Measurements from ENCODE around the gene VCAN.

VCAN gene

GRCh38 chr5:83526289-83526688 lies 54.7 kb downstream of the VCAN start:
- H3K9ac ChIP-seq (ENCODE audit: low read depth in 1 of 2, low read length in 2 of 2), result no peak overlapping the region
- H3K4me1 ChIP-seq (ENCODE audit: control insufficient read depth in 1 of 2, insufficient read depth in 2 of 2, low read length in 2 of 2), result no peaks in the 10 kb centered on the region
- no peak overlapping the region for H3K4me3 ChIP-seq (ENCODE audit: low read depth in 1 of 2, low read length in 2 of 2)
- no peaks in the 10 kb centered on the region for H3K27me3 ChIP-seq (ENCODE audit: control insufficient read depth in 1 of 2, insufficient read depth in 2 of 2, low read length in 2 of 2)
- no peaks in the 10 kb centered on the region for H3K9me3 ChIP-seq (ENCODE audit: control insufficient read depth in 1 of 2, low read length in 2 of 2)
- H3K36me3 ChIP-seq (ENCODE audit: control insufficient read depth in 1 of 2, insufficient read depth in 2 of 2, low read length in 2 of 2), result no peaks in the 10 kb centered on the region
- H3K27ac ChIP-seq (ENCODE audit: low read depth, low read length), result no peak overlapping the region

GRCh38 chr5:83527221-83527620 lies 55.7 kb downstream of the VCAN start:
- Histone ChIP-seq H3K9me3 (ENCODE audit: control insufficient read depth in 1 of 2, low read length in 2 of 2) (no peaks in the 10 kb centered on the region), H3K36me3 (ENCODE audit: control insufficient read depth in 1 of 2, insufficient read depth in 2 of 2, low read length in 2 of 2) (no peaks in the 10 kb centered on the region), H3K9ac (ENCODE audit: low read depth in 1 of 2, low read length in 2 of 2) (no peak overlapping the region), H3K27ac (ENCODE audit: low read depth, low read length) (no peak overlapping the region), H3K4me3 (ENCODE audit: low read depth in 1 of 2, low read length in 2 of 2) (no peak overlapping the region), H3K4me1 (ENCODE audit: control insufficient read depth in 1 of 2, insufficient read depth in 2 of 2, low read length in 2 of 2) (no peaks in the 10 kb centered on the region), H3K27me3 (ENCODE audit: control insufficient read depth in 1 of 2, insufficient read depth in 2 of 2, low read length in 2 of 2) (no peaks in the 10 kb centered on the region)

DNA sequence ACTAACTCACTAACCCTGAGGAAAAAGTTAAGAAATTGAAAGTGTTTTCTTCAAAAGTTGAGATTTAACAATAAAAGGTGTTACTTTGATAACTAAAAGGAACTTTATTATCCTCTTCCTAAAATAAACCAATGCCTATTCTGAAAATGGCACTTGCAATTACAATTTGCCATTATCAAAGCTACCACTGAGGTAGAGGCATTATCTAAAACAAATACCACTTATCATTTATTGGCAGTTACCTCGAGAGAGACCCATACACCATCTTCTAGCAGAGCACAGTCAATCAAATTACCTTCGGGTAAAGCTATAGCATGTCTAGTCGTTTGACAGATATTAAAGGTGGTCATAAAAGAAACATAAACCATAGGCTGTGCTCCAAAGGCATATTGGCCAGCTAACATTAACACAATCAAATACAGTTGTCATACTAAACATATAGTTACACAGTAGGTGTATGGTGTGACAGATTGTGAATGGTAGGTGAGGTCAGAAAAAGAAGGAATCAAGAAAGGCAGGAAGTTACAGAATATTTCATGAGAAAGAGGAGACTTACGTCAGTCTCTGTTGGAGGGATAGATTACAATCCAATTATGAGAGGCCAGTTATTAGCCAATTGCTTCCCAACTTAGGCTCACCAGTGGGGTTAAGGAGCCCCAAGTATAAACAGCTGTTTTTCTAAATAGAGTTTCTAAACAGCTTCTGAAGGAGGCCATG lies 56.3 kb downstream of the VCAN start:
- Histone ChIP-seq H3K36me3 (ENCODE audit: control insufficient read depth in 1 of 2, insufficient read depth in 2 of 2, low read length in 2 of 2) (no peaks in the 10 kb centered on the region), H3K27me3 (ENCODE audit: control insufficient read depth in 1 of 2, insufficient read depth in 2 of 2, low read length in 2 of 2) (no peaks in the 10 kb centered on the region), H3K27ac (ENCODE audit: low read depth, low read length) (no peak overlapping the region), H3K9me3 (ENCODE audit: control insufficient read depth in 1 of 2, low read length in 2 of 2) (no peaks in the 10 kb centered on the region), H3K4me1 (ENCODE audit: control insufficient read depth in 1 of 2, insufficient read depth in 2 of 2, low read length in 2 of 2) (no peaks in the 10 kb centered on the region), H3K4me3 (ENCODE audit: low read depth in 1 of 2, low read length in 2 of 2) (no peak overlapping the region), H3K9ac (ENCODE audit: low read depth in 1 of 2, low read length in 2 of 2) (no peak overlapping the region)

GRCh38 chr5:83528439-83528769 lies 56.9 kb downstream of the VCAN start:
- H3K4me1 ChIP-seq (ENCODE audit: control insufficient read depth in 1 of 2, insufficient read depth in 2 of 2, low read length in 2 of 2), result no peaks in the 10 kb centered on the region
- H3K36me3 ChIP-seq (ENCODE audit: control insufficient read depth in 1 of 2, insufficient read depth in 2 of 2, low read length in 2 of 2), result no peaks in the 10 kb centered on the region
- no peaks in the 10 kb centered on the region for H3K27me3 ChIP-seq (ENCODE audit: control insufficient read depth in 1 of 2, insufficient read depth in 2 of 2, low read length in 2 of 2)
- H3K9ac ChIP-seq (ENCODE audit: low read depth in 1 of 2, low read length in 2 of 2), result no peak overlapping the region
- H3K4me3 ChIP-seq (ENCODE audit: low read depth in 1 of 2, low read length in 2 of 2), result no peak overlapping the region
- no peaks in the 10 kb centered on the region for H3K9me3 ChIP-seq (ENCODE audit: control insufficient read depth in 1 of 2, low read length in 2 of 2)
- H3K27ac ChIP-seq (ENCODE audit: low read depth, low read length), result no peak overlapping the region

DNA sequence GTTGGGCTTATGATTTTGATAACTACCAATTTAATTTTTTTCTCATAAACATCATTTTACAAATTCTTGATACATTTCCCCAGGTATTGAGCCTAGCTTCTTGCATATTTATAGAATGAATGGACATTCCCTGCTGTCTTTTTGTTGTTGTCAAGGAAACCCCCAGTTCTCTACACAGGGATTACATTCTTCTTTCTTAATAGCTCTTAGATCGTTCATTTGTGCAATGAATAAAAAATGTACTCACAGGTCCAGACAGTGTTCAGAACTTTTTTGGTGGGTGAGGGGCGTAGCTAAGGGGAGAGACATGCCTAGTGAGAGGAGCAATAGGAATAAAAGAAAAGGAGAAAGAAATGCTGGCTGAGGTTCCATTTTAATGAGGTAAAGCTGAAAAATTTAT lies 58.6 kb downstream of the VCAN start:
- Histone ChIP-seq H3K27me3 (ENCODE audit: control insufficient read depth in 1 of 2, insufficient read depth in 2 of 2, low read length in 2 of 2) (no peaks in the 10 kb centered on the region), H3K27ac (ENCODE audit: low read depth, low read length) (no peak overlapping the region), H3K9me3 (ENCODE audit: control insufficient read depth in 1 of 2, low read length in 2 of 2) (no peaks in the 10 kb centered on the region), H3K9ac (ENCODE audit: low read depth in 1 of 2, low read length in 2 of 2) (no peak overlapping the region), H3K36me3 (ENCODE audit: control insufficient read depth in 1 of 2, insufficient read depth in 2 of 2, low read length in 2 of 2) (no peaks in the 10 kb centered on the region), H3K4me3 (ENCODE audit: low read depth in 1 of 2, low read length in 2 of 2) (no peak overlapping the region), H3K4me1 (ENCODE audit: control insufficient read depth in 1 of 2, insufficient read depth in 2 of 2, low read length in 2 of 2) (no peaks in the 10 kb centered on the region)

DNA sequence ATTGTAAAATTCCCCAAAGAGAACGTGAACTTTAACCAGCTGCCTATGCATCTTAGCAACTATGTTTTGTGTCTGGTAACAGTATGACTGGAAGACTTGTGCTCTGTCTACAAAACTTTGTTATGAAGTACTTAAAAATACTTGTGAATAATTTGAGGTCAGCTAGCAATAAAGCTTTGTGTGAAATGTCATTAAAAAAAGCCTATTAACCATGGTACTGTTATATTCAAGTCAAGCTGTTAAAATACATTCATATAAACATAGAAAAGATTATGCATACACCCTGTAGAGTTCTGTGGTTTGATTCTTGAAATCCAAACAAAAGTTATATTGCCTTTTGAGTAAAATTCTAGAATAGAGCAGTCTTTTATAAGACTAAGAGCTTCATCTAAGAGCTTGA lies 60.1 kb downstream of the VCAN start:
- no peaks in the 10 kb centered on the region for H3K27me3 ChIP-seq (ENCODE audit: control insufficient read depth in 1 of 2, insufficient read depth in 2 of 2, low read length in 2 of 2)
- H3K9ac ChIP-seq (ENCODE audit: low read depth in 1 of 2, low read length in 2 of 2), result no peak overlapping the region
- no peaks in the 10 kb centered on the region for H3K9me3 ChIP-seq (ENCODE audit: control insufficient read depth in 1 of 2, low read length in 2 of 2)
- H3K27ac ChIP-seq (ENCODE audit: low read depth, low read length), result no peak overlapping the region
- H3K4me3 ChIP-seq (ENCODE audit: low read depth in 1 of 2, low read length in 2 of 2), result no peak overlapping the region
- no peaks in the 10 kb centered on the region for H3K36me3 ChIP-seq (ENCODE audit: control insufficient read depth in 1 of 2, insufficient read depth in 2 of 2, low read length in 2 of 2)
- no peaks in the 10 kb centered on the region for H3K4me1 ChIP-seq (ENCODE audit: control insufficient read depth in 1 of 2, insufficient read depth in 2 of 2, low read length in 2 of 2)

DNA sequence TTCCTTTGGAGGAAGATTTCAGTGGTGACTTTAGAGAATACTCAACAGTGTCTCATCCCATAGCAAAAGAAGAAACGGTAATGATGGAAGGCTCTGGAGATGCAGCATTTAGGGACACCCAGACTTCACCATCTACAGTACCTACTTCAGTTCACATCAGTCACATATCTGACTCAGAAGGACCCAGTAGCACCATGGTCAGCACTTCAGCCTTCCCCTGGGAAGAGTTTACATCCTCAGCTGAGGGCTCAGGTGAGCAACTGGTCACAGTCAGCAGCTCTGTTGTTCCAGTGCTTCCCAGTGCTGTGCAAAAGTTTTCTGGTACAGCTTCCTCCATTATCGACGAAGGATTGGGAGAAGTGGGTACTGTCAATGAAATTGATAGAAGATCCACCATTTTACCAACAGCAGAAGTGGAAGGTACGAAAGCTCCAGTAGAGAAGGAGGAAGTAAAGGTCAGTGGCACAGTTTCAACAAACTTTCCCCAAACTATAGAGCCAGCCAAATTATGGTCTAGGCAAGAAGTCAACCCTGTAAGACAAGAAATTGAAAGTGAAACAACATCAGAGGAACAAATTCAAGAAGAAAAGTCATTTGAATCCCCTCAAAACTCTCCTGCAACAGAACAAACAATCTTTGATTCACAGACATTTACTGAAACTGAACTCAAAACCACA lies 67.4 kb downstream of the VCAN start:
- Histone ChIP-seq H3K36me3 (ENCODE audit: control insufficient read depth in 1 of 2, insufficient read depth in 2 of 2, low read length in 2 of 2) (no peaks in the 10 kb centered on the region), H3K4me1 (ENCODE audit: control insufficient read depth in 1 of 2, insufficient read depth in 2 of 2, low read length in 2 of 2) (no peaks in the 10 kb centered on the region), H3K9me3 (ENCODE audit: control insufficient read depth in 1 of 2, low read length in 2 of 2) (no peaks in the 10 kb centered on the region), H3K27me3 (ENCODE audit: control insufficient read depth in 1 of 2, insufficient read depth in 2 of 2, low read length in 2 of 2) (no peaks in the 10 kb centered on the region), H3K27ac (ENCODE audit: low read depth, low read length) (no peak overlapping the region), H3K4me3 (ENCODE audit: low read depth in 1 of 2, low read length in 2 of 2) (no peak overlapping the region), H3K9ac (ENCODE audit: low read depth in 1 of 2, low read length in 2 of 2) (no peak overlapping the region)

- no peaks in the 10 kb centered on the region for H3K4me1 ChIP-seq (ENCODE audit: control insufficient read depth in 1 of 2, insufficient read depth in 2 of 2, low read length in 2 of 2)
- no peak overlapping the region for H3K4me3 ChIP-seq (ENCODE audit: low read depth in 1 of 2, low read length in 2 of 2)
- H3K9me3 ChIP-seq (ENCODE audit: control insufficient read depth in 1 of 2, low read length in 2 of 2), result no peaks in the 10 kb centered on the region
- H3K9ac ChIP-seq (ENCODE audit: low read depth in 1 of 2, low read length in 2 of 2), result no peak overlapping the region
- H3K27me3 ChIP-seq (ENCODE audit: control insufficient read depth in 1 of 2, insufficient read depth in 2 of 2, low read length in 2 of 2), result no peaks in the 10 kb centered on the region
- no peak overlapping the region for H3K27ac ChIP-seq (ENCODE audit: low read depth, low read length)
- no peaks in the 10 kb centered on the region for H3K36me3 ChIP-seq (ENCODE audit: control insufficient read depth in 1 of 2, insufficient read depth in 2 of 2, low read length in 2 of 2)
These were observed 67.9 kb downstream of the VCAN start for GRCh38 chr5:83539463-83539790.

DNA sequence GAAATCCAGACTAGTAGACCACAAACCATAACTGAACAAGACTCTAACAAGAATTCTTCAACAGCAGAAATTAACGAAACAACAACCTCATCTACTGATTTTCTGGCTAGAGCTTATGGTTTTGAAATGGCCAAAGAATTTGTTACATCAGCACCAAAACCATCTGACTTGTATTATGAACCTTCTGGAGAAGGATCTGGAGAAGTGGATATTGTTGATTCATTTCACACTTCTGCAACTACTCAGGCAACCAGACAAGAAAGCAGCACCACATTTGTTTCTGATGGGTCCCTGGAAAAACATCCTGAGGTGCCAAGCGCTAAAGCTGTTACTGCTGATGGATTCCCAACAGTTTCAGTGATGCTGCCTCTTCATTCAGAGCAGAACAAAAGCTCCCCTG lies 68.6 kb downstream of the VCAN start:
- Histone ChIP-seq H3K27me3 (ENCODE audit: control insufficient read depth in 1 of 2, insufficient read depth in 2 of 2, low read length in 2 of 2) (no peaks in the 10 kb centered on the region), H3K4me3 (ENCODE audit: low read depth in 1 of 2, low read length in 2 of 2) (no peak overlapping the region), H3K27ac (ENCODE audit: low read depth, low read length) (no peak overlapping the region), H3K4me1 (ENCODE audit: control insufficient read depth in 1 of 2, insufficient read depth in 2 of 2, low read length in 2 of 2) (no peaks in the 10 kb centered on the region), H3K9me3 (ENCODE audit: control insufficient read depth in 1 of 2, low read length in 2 of 2) (no peaks in the 10 kb centered on the region), H3K36me3 (ENCODE audit: control insufficient read depth in 1 of 2, insufficient read depth in 2 of 2, low read length in 2 of 2) (no peaks in the 10 kb centered on the region), H3K9ac (ENCODE audit: low read depth in 1 of 2, low read length in 2 of 2) (no peak overlapping the region)

DNA sequence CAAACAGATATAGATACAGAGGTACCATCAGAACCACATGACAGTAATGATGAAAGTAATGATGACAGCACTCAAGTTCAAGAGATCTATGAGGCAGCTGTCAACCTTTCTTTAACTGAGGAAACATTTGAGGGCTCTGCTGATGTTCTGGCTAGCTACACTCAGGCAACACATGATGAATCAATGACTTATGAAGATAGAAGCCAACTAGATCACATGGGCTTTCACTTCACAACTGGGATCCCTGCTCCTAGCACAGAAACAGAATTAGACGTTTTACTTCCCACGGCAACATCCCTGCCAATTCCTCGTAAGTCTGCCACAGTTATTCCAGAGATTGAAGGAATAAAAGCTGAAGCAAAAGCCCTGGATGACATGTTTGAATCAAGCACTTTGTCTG lies 69.2 kb downstream of the VCAN start:
- Histone ChIP-seq H3K4me3 (ENCODE audit: low read depth in 1 of 2, low read length in 2 of 2) (no peak overlapping the region), H3K9me3 (ENCODE audit: control insufficient read depth in 1 of 2, low read length in 2 of 2) (no peaks in the 10 kb centered on the region), H3K4me1 (ENCODE audit: control insufficient read depth in 1 of 2, insufficient read depth in 2 of 2, low read length in 2 of 2) (no peaks in the 10 kb centered on the region), H3K27me3 (ENCODE audit: control insufficient read depth in 1 of 2, insufficient read depth in 2 of 2, low read length in 2 of 2) (no peaks in the 10 kb centered on the region), H3K27ac (ENCODE audit: low read depth, low read length) (no peak overlapping the region), H3K36me3 (ENCODE audit: control insufficient read depth in 1 of 2, insufficient read depth in 2 of 2, low read length in 2 of 2) (no peaks in the 10 kb centered on the region), H3K9ac (ENCODE audit: low read depth in 1 of 2, low read length in 2 of 2) (no peak overlapping the region)
